HepG2 (cell line): ENCODE data around the gene CDK2AP2. TPM values are rescaled to one million over a fixed set of nuclear protein-coding genes. Genes with fewer than 3 reads are reported as not detected.
A peak's percentile ranks its signal among the peaks of the same experiment; 100 is the strongest.

ENCODE experiments used
- ATAC-seq: fragments of 200-7000 bp; cut with Tn5 transposase; 3 replicates; pipeline ENCODE4 v1.9.1; 2020; ENCODE audit warnings: mild to moderate bottlenecking, moderate library complexity
- BruUV-seq: library from RNA; stranded (reverse); fragments of 400-500 nt; replicated peaks from 2 replicates; lab custom pipeline; 2021; lab: Mats Ljungman, UMichigan
- CTCF ChIA-PET: fragments of 300-600 bp; formaldehyde crosslinking; extraction: SDS; loops from one replicate; lab custom pipeline; 2021; ENCODE audit warnings: low total read pairs, inconsistent platforms, low intra/inter-chr PET ratio; lab: Yijun Ruan, JAX
- POLR2A ChIA-PET: fragments of 350-600 bp; sonication (Branson Sonifier 250); formaldehyde crosslinking; loops from one replicate; lab custom pipeline; 2020; ENCODE audit warnings: antibody characterized with exemption, inconsistent platforms; lab: Yijun Ruan, JAX
- DNase-seq: peaks from one replicate; pipeline ENCODE4 v3.0.0-alpha.2; 2015; ENCODE audit warnings: low spot score
- FAIRE-seq: peaks from 3 replicates; lab custom pipeline; 2011; peaks lifted over from hg19 to GRCh38; lab: Jason Lieb, UNC
- H2AFZ ChIP-seq: one replicate; pipeline ENCODE4 v1.6.1; 2011; ENCODE audit warnings: low read length, inconsistent platforms
- H3K27ac ChIP-seq: fragments of 300-600 bp; 3 replicates; pipeline ENCODE4 v1.8.0; 2011; ENCODE audit warnings: mixed run types, mild to moderate bottlenecking, mixed read lengths, low read length, inconsistent platforms; ENCODE audit not compliant: insufficient read depth; ENCODE audit errors: extremely low read length
- H3K27me3 ChIP-seq, 2 experiments: fragments of 200-600 bp in 1 of 2; 2 replicates in 1 of 2; 3 replicates in 1 of 2; pipeline versions ENCODE4 v1.6.0 to v1.8.0; 2011; ENCODE audit warnings: low read length in 2 of 2, mild to moderate bottlenecking in 2 of 2, moderate library complexity in 2 of 2, inconsistent platforms in 1 of 2; ENCODE audit not compliant: insufficient read depth in 2 of 2, control insufficient read depth in 1 of 2
- H3K36me3 ChIP-seq, 2 experiments: fragments of 200-600 bp in 1 of 2; replicated peaks in 1 of 2; 2 replicates in 1 of 2; 3 replicates in 1 of 2; pipeline versions ENCODE4 v1.5.1 to v1.8.0; 2011; ENCODE audit warnings: low read length in 2 of 2, inconsistent platforms in 1 of 2; ENCODE audit not compliant: insufficient read depth in 2 of 2, control insufficient read depth in 1 of 2
- H3K4me1 ChIP-seq: 2 replicates; pipeline ENCODE4 v1.5.1; 2012; ENCODE audit warnings: low read length, inconsistent platforms; ENCODE audit not compliant: insufficient read depth
- H3K4me2 ChIP-seq: 2 replicates; pipeline ENCODE4 v1.6.0; 2011; ENCODE audit warnings: low read depth, low read length, inconsistent platforms
- H3K4me3 ChIP-seq, 3 experiments: fragments of 200-600 bp in 1 of 3; sonication (generic), shearing (Covaris generic) in 1 of 3; replicated peaks in 1 of 3; 2 replicates each; pipeline ENCODE4 v1.5.1; 2011 to 2016; ENCODE audit warnings: low read length in 3 of 3, inconsistent platforms in 2 of 3, low read depth in 2 of 3, mild to moderate bottlenecking in 2 of 3, control low read depth in 1 of 3, mixed read lengths in 1 of 3; ENCODE audit not compliant: insufficient read depth in 1 of 3
- H3K79me2 ChIP-seq: one replicate; pipeline ENCODE4 v1.6.1; 2011; ENCODE audit warnings: low read length, inconsistent platforms; ENCODE audit not compliant: insufficient read depth
- H3K9ac ChIP-seq: 2 replicates; pipeline ENCODE4 v1.6.0; 2011; ENCODE audit warnings: mild to moderate bottlenecking, low read depth, low read length, inconsistent platforms; ENCODE audit not compliant: insufficient read depth
- H3K9me3 ChIP-seq: 2 replicates; pipeline ENCODE4 v1.5.1; 2012; ENCODE audit warnings: mild to moderate bottlenecking, low read length
- H4K20me1 ChIP-seq: 2 replicates; pipeline ENCODE4 v1.6.0; 2011; ENCODE audit warnings: inconsistent platforms, mild to moderate bottlenecking, low read length, moderate library complexity; ENCODE audit not compliant: insufficient read depth
- DZIP1 ChIP-seq: sonication (generic); formaldehyde crosslinking; IDR thresholded peaks from 2 replicates; pipeline ENCODE4 v1.5.0; 2020; ENCODE audit warnings: mild to moderate bottlenecking, missing genetic modification reagents
- NONO ChIP-seq, 2 experiments: fragments of 450-650 bp in 1 of 2; sonication (generic) in 1 of 2; formaldehyde crosslinking in 1 of 2; IDR thresholded peaks in 1 of 2; conservative IDR thresholded peaks in 1 of 2; 2 replicates each; pipeline versions ENCODE4 v1.6.1 to v1.8.0; 2017 to 2022; ENCODE audit warnings: mild to moderate bottlenecking in 1 of 2, missing genetic modification reagents in 1 of 2, moderate library complexity in 1 of 2
- TARDBP ChIP-seq: sonication (generic); formaldehyde crosslinking; IDR thresholded peaks from 2 replicates; pipeline ENCODE4 v1.8.0; 2022; ENCODE audit warnings: mild to moderate bottlenecking, missing genetic modification reagents
- ZGPAT ChIP-seq: IDR thresholded peaks from 2 replicates; pipeline ENCODE4 v1.6.1; 2016; ENCODE audit warnings: mild to moderate bottlenecking
- ZNF121 ChIP-seq: sonication (generic); formaldehyde crosslinking; IDR thresholded peaks from 2 replicates; pipeline ENCODE4 v1.5.0; 2020; ENCODE audit warnings: mild to moderate bottlenecking, missing genetic modification reagents
- ZNF605 ChIP-seq: sonication (generic); formaldehyde crosslinking; IDR thresholded peaks from 2 replicates; pipeline ENCODE4 v1.8.0; 2022; ENCODE audit warnings: mild to moderate bottlenecking, missing genetic modification reagents
- ZNF670 ChIP-seq: sonication (generic); formaldehyde crosslinking; IDR thresholded peaks from 2 replicates; pipeline ENCODE4 v1.8.0; 2022; ENCODE audit warnings: mild to moderate bottlenecking, missing genetic modification reagents, borderline replicate concordance
- ZNF777 ChIP-seq: sonication (generic); formaldehyde crosslinking; IDR thresholded peaks from 2 replicates; pipeline ENCODE4 v1.4.0; 2020; ENCODE audit warnings: missing genetic modification reagents
- ZNF788 ChIP-seq: sonication (generic); formaldehyde crosslinking; IDR thresholded peaks from 2 replicates; pipeline ENCODE4 v1.5.0; 2020; ENCODE audit warnings: mild to moderate bottlenecking, missing genetic modification reagents, borderline replicate concordance
- ZNF850 ChIP-seq: sonication (generic); formaldehyde crosslinking; conservative IDR thresholded peaks from 2 replicates; pipeline ENCODE4 v1.9.0; 2021; ENCODE audit warnings: mild to moderate bottlenecking, missing genetic modification reagents
- WGBS: methylation state at CpG from one replicate; pipeline ENCODE4 v1.1.6; 2017; ENCODE audit warnings: low lambda C conversion rate; 5-methylcytosine and 5-hydroxymethylcytosine counted together
- in situ Hi-C: cut with HindIII; loops from 2 replicates; pipeline ENCODE4 v1.10.0; 2017; ENCODE audit warnings: low pct_unique_long_range_greater_than_20kb; ENCODE audit not compliant: extremely low pct_ligation_motif_present
- intact Hi-C: fragments of 100-400 bp; cut with micrococcal nuclease; formaldehyde crosslinking; loops from one replicate; pipeline ENCODE4 v1.10.0; 2022; ENCODE audit not compliant: unreplicated experiment
- polyA plus RNA-seq, 8 experiments: library from polyadenylated mRNA; depleted of rRNA in 3 of 8; stranded (reverse) in 7 of 8; unstranded in 1 of 8; fragments of >200 nt; fragmentation: Illumina TruSeq in 4 of 8; extraction: Trizol in 4 of 8; gene quantifications; 2 replicates each; pipeline versions ENCODE4 v1.2.1 to v1.2.3, GENCODE V29; 2011 to 2016; ENCODE audit warnings: low read depth in 4 of 8, missing spikeins in 1 of 8, mixed read lengths in 1 of 8; ENCODE audit not compliant: insufficient read depth in 1 of 8
- total RNA-seq, 5 experiments: library from RNA; depleted of rRNA; stranded (reverse); fragments of >200 nt; fragmentation: Illumina TruSeq; extraction: Trizol; gene quantifications; 2 replicates each; pipeline ENCODE4 v1.2.3, GENCODE V29; 2016; ENCODE audit warnings: low read depth in 1 of 5

CDK2AP2 gene
- total and polyA plus RNA-seq, 2 of the 13 experiments (the other 11 are each of a cell fraction or from before 2014, with no cell fraction given): 15.0 to 23.2 TPM

GRCh38 chr11:67506426-67507051, 1.4 kb downstream of the CDK2AP2 start:
- CTCF ChIA-PET: interaction anchor here (2.1 to 2.2 kb wide), 2 partner anchors 105 to 117 kb away, joined by 6 to 18 read pairs; partner anchors contain the start of gene PPP1CA
- BruUV-seq: no TSS peak
- DNase-seq: no peak
- no peaks in the 10 kb centered on the region for H3K36me3 ChIP-seq
- no peaks in the 10 kb centered on the region for H4K20me1 ChIP-seq
- H3K9ac ChIP-seq: peak overlapping the region; percentile 27; the same call in 1 of the 2 replicates
- POLR2A ChIA-PET: no interaction called here
- intact Hi-C loops: no loop called here
- peaks cover 56% of the 10 kb centered on the region for H3K4me1 ChIP-seq
- TF ChIP-seq ZNF777 (CRISPR knock-in tag): no peak
- no peak for TF ChIP-seq ZNF121 (CRISPR knock-in tag)
- TF ChIP-seq ZNF670 (CRISPR knock-in tag): 0 out of 2 replicates have a peak, but pooled peaks have one; percentile 31
- 0 out of 2 replicates have a peak, but pooled peaks have one; percentile 8 for TF ChIP-seq ZNF605 (CRISPR knock-in tag)
- TF ChIP-seq ZNF788 (CRISPR knock-in tag): 0 out of 2 replicates have a peak, but pooled peaks have one; percentile 12
- 0 out of 2 replicates have a peak, but pooled peaks have one; percentile 21 for TF ChIP-seq DZIP1
- TF ChIP-seq TARDBP (CRISPR knock-in tag): 0 out of 2 replicates have a peak, but pooled peaks have one; percentile 6
- no peak for TF ChIP-seq NONO (IDR thresholded peaks at IDR 0.05)
- no peak for TF ChIP-seq NONO (CRISPR knock-in tag; conservative IDR thresholded peaks at IDR 0.05)
- TF ChIP-seq ZNF850 (CRISPR knock-in tag): 0 out of 2 replicates have a peak, but pooled peaks have one; percentile 33
- no peak; the same call in 1 of the 2 replicates for TF ChIP-seq ZGPAT (CRISPR knock-in tag)
- TF ChIP-seq, all 625 proteins: peak for 6
- in situ Hi-C loops: loop anchor here (5.0 kb wide), 1 partner anchor 104 kb away; the partner anchor contains the start of genes PPP1CA and TBC1D10C
- Histone ChIP-seq H3K79me2 (peaks cover 10% of the 10 kb centered on the region), H3K27me3 (no peaks in the 10 kb centered on the region), H2AFZ (no peak overlapping the region), H3K4me3 (peak overlapping the region in 2 of 3 experiments; percentile 91 to 93; a peak in 4 of 6 replicates), H3K4me2 (peak overlapping the region; percentile 95), H3K27ac (peak overlapping the region; percentile 65), H3K9me3 (no peaks in the 10 kb centered on the region)
- FAIRE-seq: no peak
- ATAC-seq: no peak
- WGBS: 96% methylated on average over 8 of the region's 16 CpGs
